GM12873 (cell line): ENCODE results near the gene ATP2A3.

ENCODE experiments used
- CTCF ChIP-seq: IDR thresholded peaks from 2 replicates; pipeline ENCODE4 v1.5.1; 2012; ENCODE audit warnings: low read depth, mild to moderate bottlenecking, moderate library complexity, low read length, control low read depth; ENCODE audit not compliant: insufficient read depth; ENCODE audit errors: missing control alignments

ATP2A3 gene

GRCh38 chr17:3921502-3922319, 42.5 kb downstream of the ATP2A3 start:
- no peak for TF ChIP-seq CTCF

GRCh38 chr17:3921006-3921405, 43.2 kb downstream of the ATP2A3 start:
- no peak for TF ChIP-seq CTCF

- TF ChIP-seq CTCF = no peak
These were observed 45.1 kb downstream of the ATP2A3 start for GRCh38 chr17:3919123-3919624.

- no peak for TF ChIP-seq CTCF
These were observed 45.7 kb downstream of the ATP2A3 start for GRCh38 chr17:3918372-3919122.

- TF ChIP-seq CTCF = no peak
These were observed 46.8 kb downstream of the ATP2A3 start for GRCh38 chr17:3917391-3917931.

- TF ChIP-seq CTCF = no peak
These were observed 47.4 kb downstream of the ATP2A3 start for GRCh38 chr17:3916825-3917224.
